Adipocyte (in vitro differentiated cells): ENCODE data around the gene SUV39H1.
"Not testable (repeated sequence)": the region's sequence is repeated elsewhere in the genome, so short reads cannot be mapped to it uniquely, and the experiment has no call there.

Source experiments
- DNase-seq: peaks from one replicate; pipeline ENCODE4 v3.0.0-alpha.2; 2015; ENCODE audit warnings: low read depth
- H3K27me3 ChIP-seq: replicated peaks from 2 replicates; pipeline ENCODE4 v1.7.0; 2013; ENCODE audit warnings: mild to moderate bottlenecking, low read length, moderate library complexity; ENCODE audit not compliant: control insufficient read depth, insufficient read depth
- H3K36me3 ChIP-seq: 2 replicates; pipeline ENCODE4 v1.7.0; 2013; ENCODE audit warnings: low read length, mild to moderate bottlenecking, moderate library complexity; ENCODE audit not compliant: control insufficient read depth, insufficient read depth, severe bottlenecking
- H3K4me1 ChIP-seq: 2 replicates; pipeline ENCODE4 v1.7.0; 2013; ENCODE audit warnings: mild to moderate bottlenecking, low read length, moderate library complexity; ENCODE audit not compliant: control insufficient read depth, insufficient read depth
- H3K4me3 ChIP-seq: 2 replicates; pipeline ENCODE4 v1.7.0; 2013; ENCODE audit warnings: mild to moderate bottlenecking, low read length, moderate library complexity
- H3K9ac ChIP-seq: 2 replicates; pipeline ENCODE4 v1.7.0; 2013; ENCODE audit warnings: mild to moderate bottlenecking, low read length, moderate library complexity
- H3K9me3 ChIP-seq: 2 replicates; pipeline ENCODE4 v1.7.0; 2013; ENCODE audit warnings: mild to moderate bottlenecking, low read length, moderate library complexity; ENCODE audit not compliant: control insufficient read depth

SUV39H1 gene

DNA sequence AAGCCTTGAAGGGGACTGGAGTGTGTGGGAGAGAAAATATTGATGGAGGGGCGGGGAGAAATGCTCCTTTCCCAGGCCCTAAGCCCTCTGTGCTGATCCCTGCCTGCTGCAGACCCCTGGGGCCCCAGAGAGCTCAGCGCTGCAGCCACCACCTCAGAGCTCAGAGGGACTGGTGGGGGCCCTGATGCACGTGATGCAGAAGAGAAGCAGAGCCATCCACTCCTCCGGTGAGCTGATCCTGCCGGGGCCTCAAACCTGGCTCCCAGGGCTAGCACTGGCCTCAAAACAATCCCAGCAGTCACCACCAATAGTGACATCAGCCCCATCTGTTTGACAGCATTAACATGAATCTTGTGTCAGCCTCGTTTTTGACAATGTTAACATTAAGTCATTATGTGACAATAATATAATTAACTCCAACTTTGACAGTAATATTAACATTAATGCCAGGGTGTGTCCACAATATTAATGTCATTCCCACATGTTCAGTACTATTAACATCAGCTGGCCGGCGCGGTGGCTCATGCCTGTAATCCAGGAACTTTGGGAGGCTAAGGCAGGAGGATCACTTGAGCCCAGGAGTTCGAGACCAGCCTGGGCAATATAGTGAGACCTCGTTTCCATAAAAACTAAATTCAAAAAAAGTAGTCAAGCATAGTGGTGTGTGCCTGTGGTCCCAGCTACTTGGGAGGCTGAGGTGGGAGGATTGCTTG lies 7.2 kb upstream of the SUV39H1 start:
- Histone ChIP-seq H3K4me1 (no peaks in the 10 kb centered on the region), H3K36me3 (no peaks in the 10 kb centered on the region), H3K9me3 (no peaks in the 10 kb centered on the region), H3K27me3 (peaks cover 38% of the 10 kb centered on the region), H3K4me3 (no peak overlapping the region), H3K9ac (no peak overlapping the region)
- DNase-seq = no peak

DNA sequence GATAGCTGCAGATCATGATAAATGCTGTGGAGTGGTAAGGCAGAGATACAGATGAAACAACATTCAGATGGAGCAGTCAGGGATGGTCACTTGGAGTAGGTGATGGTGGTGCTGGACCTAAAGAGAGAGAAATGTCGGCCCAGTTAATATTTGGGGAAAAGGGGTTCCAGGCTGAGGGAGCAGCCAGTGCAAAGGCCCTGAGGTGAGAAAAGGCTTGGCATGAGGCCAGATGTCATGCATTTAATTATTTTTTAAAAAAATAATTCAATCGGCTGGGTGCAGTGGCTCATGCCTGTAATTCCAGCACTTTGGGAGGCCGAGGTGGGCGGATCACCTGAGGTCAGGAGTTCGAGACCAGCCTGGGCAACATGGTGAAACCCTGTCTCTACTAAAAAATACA lies 4.8 kb upstream of the SUV39H1 start:
- not testable (repeated sequence) for H3K9me3 ChIP-seq, H3K4me1 ChIP-seq, DNase-seq

DNA sequence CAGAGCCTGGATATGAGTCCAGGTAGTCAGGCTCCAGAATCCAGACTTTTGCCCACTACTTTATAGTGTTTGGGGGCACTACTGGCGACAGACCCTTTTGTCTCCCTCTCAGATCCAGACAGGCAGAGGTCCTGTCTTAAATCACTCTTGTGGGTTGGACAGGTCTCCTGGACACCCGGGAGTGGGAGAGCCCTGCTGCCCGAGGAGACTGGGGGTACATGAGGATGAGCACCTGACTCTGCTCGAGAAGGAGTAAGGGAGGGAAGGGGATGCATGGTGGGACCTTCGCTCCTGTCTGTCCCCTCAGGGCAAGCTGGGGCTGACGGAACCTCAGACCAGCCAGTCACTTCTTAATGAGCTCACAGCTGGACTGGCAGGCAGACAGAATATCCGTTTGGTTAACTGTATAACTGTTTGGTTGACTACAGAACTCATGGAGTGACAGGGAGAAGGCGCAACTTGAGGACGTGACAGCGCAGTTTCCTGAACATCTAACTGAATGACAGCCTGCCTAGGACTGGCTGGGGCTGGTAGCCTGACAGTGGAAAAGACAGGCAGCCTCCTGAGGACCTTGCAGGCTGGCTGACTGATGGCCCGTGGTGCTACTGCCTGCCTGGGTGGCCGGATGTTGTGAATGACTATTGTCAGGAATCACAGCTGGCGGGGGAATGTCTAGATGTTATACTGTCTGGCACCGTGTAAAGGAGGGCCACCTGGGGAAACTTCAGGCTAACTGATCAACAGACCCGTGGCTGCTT lies 1.6 kb upstream of the SUV39H1 start:
- H3K4me3 ChIP-seq = no peak overlapping the region
- H3K9me3 ChIP-seq = no peaks in the 10 kb centered on the region
- H3K9ac ChIP-seq = no peak overlapping the region
- H3K36me3 ChIP-seq = no peaks in the 10 kb centered on the region
- peaks cover 10% of the 10 kb centered on the region for H3K27me3 ChIP-seq
- no peak for DNase-seq
- H3K4me1 ChIP-seq = no peaks in the 10 kb centered on the region

More for the DNA sequence above, 4.8 kb upstream of the SUV39H1 start:
- not testable (repeated sequence) for H3K36me3 ChIP-seq, H3K9ac ChIP-seq, H3K4me3 ChIP-seq
- H3K27me3 ChIP-seq = peaks cover 24% of the 10 kb centered on the region

GRCh38 chrX:48695534-48695896 lies 1.0 kb upstream of the SUV39H1 start:
- no peak for DNase-seq
- Histone ChIP-seq H3K9me3 (no peaks in the 10 kb centered on the region), H3K9ac (peak overlapping the region; percentile 89), H3K27me3 (peaks cover 10% of the 10 kb centered on the region), H3K4me1 (no peaks in the 10 kb centered on the region), H3K4me3 (peak overlapping the region; percentile 89), H3K36me3 (no peaks in the 10 kb centered on the region)

DNA sequence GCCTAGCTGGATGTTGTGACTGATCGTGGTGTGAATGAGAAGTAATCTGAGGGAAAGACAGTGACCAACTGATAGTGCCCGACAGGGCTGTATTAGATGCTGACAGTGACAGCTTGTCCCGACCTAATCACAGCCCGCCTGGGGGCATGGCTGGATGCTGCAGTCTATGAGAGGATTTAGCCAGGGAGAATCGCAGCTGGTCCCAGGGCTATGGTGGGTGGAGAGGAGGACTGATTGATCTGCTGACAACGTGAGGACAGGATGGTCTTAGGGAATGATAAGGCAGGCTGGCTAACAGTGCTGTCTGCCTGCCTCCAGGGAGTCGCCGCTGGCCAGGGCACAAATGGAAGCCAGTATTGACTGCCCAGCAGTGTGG lies 621 bp upstream of the SUV39H1 start:
- H3K9me3 ChIP-seq = no peaks in the 10 kb centered on the region
- H3K4me1 ChIP-seq = peaks cover 3% of the 10 kb centered on the region
- H3K36me3 ChIP-seq = no peaks in the 10 kb centered on the region
- H3K4me3 ChIP-seq = peak overlapping the region; percentile 89
- DNase-seq = no peak
- peak overlapping the region; percentile 89 for H3K9ac ChIP-seq
- peaks cover 10% of the 10 kb centered on the region for H3K27me3 ChIP-seq

- Histone ChIP-seq H3K36me3 (no peaks in the 10 kb centered on the region), H3K4me1 (peaks cover 3% of the 10 kb centered on the region), H3K9me3 (no peaks in the 10 kb centered on the region), H3K9ac (peak overlapping the region; percentile 89), H3K4me3 (peak overlapping the region; percentile 89), H3K27me3 (peaks cover 10% of the 10 kb centered on the region)
- DNase-seq = peak; percentile 45
These were observed 584 bp downstream of the SUV39H1 start for GRCh38 chrX:48696909-48697727.

DNA sequence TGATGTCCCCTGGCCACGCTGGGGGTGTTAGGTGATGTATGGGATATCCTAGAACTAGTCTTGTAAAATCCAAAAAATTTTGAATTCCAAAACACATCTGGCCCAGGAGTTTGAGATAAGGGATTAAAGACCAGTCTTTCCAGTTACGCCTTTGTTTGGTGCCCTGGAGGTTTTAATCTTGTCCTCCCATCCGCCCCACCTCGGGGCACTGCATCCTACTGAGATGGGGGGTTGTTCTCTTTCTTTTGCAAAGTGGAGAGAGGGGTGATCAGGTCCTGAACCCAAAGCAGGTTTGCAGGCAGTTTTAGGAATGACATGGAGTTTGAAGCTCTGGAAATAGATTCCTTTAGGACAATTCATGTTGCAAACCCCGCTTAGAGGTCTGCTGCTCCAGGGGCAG lies 1.8 kb downstream of the SUV39H1 start:
- H3K27me3 ChIP-seq = peaks cover 4% of the 10 kb centered on the region
- H3K4me1 ChIP-seq = peaks cover 3% of the 10 kb centered on the region
- no peak for DNase-seq
- H3K36me3 ChIP-seq = no peaks in the 10 kb centered on the region
- no peaks in the 10 kb centered on the region for H3K9me3 ChIP-seq
- no peak overlapping the region for H3K4me3 ChIP-seq
- H3K9ac ChIP-seq = no peak overlapping the region

DNA sequence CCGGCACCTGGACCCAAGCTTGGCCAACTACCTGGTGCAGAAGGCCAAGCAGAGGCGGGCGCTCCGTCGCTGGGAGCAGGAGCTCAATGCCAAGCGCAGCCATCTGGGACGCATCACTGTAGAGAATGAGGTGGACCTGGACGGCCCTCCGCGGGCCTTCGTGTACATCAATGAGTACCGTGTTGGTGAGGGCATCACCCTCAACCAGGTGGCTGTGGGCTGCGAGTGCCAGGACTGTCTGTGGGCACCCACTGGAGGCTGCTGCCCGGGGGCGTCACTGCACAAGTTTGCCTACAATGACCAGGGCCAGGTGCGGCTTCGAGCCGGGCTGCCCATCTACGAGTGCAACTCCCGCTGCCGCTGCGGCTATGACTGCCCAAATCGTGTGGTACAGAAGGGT lies 3.7 kb downstream of the SUV39H1 start:
- no peaks in the 10 kb centered on the region for H3K36me3 ChIP-seq
- no peaks in the 10 kb centered on the region for H3K9me3 ChIP-seq
- DNase-seq = no peak
- H3K9ac ChIP-seq = no peak overlapping the region
- no peaks in the 10 kb centered on the region for H3K27me3 ChIP-seq
- H3K4me3 ChIP-seq = no peak overlapping the region
- peaks cover 3% of the 10 kb centered on the region for H3K4me1 ChIP-seq

DNA sequence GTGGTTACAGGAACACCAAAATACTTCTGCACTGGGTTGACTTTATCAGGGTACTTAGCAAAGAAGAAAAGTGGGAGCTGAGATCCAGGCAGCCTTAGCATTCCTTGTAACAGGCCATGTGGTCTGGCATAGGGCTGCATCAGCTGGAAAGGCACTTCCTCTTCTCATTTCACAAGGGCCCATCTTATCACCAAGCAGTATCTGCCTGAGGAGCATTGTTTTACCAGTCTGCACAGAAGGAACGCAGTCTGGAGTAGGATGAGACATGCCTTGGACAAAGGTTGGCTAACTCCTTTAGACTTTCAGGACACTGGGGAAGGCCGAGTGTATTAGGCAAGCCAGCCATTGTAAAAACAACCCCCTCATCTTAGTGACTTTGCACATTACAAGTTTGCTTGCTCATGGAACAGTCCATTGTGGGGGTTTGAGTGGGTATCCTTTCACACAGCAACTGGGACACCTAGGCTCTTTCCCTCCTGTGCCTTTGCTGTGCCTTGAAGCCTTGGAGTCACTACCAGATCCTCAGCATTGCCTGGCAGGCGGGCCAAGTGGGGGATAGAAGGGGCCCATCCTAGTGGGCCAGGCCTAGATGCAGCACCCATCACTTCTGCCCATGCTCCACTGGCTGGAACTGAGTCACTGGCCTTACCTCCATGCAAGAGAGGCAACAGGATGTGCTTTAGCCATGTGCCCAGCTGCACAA lies 4.6 kb downstream of the SUV39H1 start:
- Histone ChIP-seq H3K9me3 (no peaks in the 10 kb centered on the region), H3K36me3 (no peaks in the 10 kb centered on the region), H3K4me1 (peaks cover 3% of the 10 kb centered on the region), H3K27me3 (no peaks in the 10 kb centered on the region), H3K4me3 (no peak overlapping the region), H3K9ac (no peak overlapping the region)
- DNase-seq = no peak

DNA sequence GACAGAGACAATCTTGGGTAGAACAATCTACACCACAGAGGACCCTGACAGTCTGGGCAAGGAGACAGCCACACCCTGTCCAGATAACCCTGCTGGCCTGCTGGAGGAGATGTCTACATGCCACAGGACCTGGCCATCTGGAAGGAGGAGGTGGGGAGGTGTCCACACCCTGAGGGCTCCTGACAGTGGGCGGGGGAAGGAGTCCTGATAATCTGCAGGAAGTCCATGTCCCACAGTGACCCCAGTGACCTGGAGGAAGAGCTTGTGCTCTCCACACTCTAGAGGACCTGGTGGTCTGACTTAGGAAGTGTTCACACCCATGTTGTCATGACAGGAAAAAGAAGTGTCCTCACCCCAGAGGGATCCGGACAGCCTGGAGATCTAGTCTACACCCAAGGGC lies 5.5 kb downstream of the SUV39H1 start:
- H3K4me1 ChIP-seq = peaks cover 3% of the 10 kb centered on the region
- no peak overlapping the region for H3K4me3 ChIP-seq
- H3K9me3 ChIP-seq = no peaks in the 10 kb centered on the region
- H3K9ac ChIP-seq = no peak overlapping the region
- no peaks in the 10 kb centered on the region for H3K36me3 ChIP-seq
- DNase-seq = no peak
- H3K27me3 ChIP-seq = no peaks in the 10 kb centered on the region

DNA sequence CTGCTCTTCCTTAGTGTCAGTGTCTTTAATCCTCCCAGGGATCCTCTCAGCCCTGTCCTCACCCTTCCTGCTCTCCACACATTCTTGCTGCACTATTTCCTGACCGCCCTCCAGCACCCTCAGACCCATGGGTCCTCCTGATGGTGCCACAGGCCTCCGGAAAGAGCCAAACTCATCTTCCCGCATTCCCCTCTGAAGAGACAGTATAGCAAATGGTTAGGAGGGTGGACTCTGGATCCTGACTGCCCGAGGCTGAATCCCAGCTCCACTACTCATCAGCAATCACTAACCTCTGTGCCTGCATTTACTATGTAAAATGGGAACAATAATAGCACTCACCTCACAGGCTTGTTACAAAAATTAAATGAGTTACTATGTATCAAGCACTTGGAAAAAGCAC lies 6.2 kb downstream of the SUV39H1 start:
- Histone ChIP-seq H3K4me1 (peaks cover 3% of the 10 kb centered on the region), H3K36me3 (no peaks in the 10 kb centered on the region), H3K9me3 (no peaks in the 10 kb centered on the region), H3K27me3 (no peaks in the 10 kb centered on the region), H3K9ac (no peak overlapping the region), H3K4me3 (no peak overlapping the region)
- DNase-seq = no peak
